C4-2B (cell line): ENCODE results near the gene GRK2.

Experiments used
- CTCF ChIP-seq: fragments of 450-650 bp; conservative IDR thresholded peaks from 2 replicates; pipeline ENCODE4 v1.5.1; 2017; ENCODE audit warnings: mild to moderate bottlenecking
- ZFX ChIP-seq: fragments of 450-650 bp; IDR thresholded peaks from 2 replicates; pipeline ENCODE4 v1.6.1; 2017

- TF ChIP-seq CTCF (no peak), ZFX (no peak)
Measured at GRCh38 chr11:67275606-67276409, 9.5 kb downstream of the GRK2 start.
